ENCODE data around the gene CASR.

Gene CASR

DNA sequence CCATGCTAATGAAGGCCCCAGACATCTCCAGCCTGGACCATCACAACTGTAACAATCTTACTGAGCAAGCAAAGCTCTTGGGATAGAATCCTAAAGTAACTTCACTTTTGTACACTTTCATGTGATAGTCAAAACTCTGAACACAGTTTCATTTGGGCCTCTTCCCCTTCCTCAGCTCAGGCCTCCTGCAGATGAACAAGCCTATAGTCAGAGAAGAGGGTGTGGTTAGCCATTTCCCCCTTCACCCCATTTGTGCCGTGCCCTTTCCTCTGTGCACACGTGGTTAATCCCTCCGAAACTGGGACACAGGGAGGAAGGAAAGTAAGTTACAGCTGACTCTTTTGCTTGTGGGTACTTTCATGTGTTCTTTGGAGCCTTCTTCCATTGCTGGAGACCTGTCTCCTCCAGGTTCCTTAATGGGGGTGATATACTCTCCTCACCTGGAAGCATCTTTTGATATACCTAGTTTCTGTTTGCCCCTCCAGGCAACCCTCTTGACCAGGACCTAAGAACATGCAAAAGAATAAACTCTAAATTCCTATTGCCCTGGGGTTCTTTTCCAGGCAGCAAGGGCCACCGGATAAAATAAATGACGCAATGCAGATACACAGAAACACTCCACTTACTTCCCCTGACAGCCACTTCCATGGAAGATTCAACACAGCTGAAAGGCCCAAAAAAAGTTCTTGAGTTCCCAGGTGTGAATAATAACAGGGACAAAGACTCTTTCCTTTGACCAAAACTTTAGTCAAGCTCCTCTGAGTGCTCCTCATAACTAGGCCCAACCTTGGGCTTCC lies 112.0 kb downstream of the CASR start:
- intact Hi-C loops (cut with DNase I): no loop called here
- DNase-seq: peak in 4 of 42 donors; percentile 3 to 17 (median 6)

GRCh38 chr3:122298239-122298638 lies 114.8 kb downstream of the CASR start:
- intact Hi-C loops (cut with DNase I): no loop called here
- no peak for DNase-seq

DNA sequence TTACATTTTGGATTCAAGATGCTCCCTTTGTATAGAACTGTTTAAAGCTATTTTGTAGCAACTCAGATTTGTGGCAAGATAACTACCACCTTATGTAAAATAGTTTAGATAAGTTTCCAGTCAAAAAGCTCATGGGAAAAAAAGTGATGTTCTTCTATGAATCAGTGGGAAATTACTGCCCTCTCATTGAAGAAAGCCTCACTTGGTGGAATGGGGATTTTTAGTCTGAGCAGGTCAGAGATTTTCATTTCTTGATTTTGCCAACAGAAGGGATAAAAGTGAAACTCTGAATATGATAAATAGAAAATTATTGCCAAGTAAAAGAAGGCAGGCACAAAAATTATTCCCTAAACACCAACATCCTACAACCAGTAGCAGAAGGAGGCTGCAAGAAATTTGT lies 115.7 kb downstream of the CASR start:
- intact Hi-C loops (cut with DNase I): no loop called here
- DNase-seq: no peak

DNA sequence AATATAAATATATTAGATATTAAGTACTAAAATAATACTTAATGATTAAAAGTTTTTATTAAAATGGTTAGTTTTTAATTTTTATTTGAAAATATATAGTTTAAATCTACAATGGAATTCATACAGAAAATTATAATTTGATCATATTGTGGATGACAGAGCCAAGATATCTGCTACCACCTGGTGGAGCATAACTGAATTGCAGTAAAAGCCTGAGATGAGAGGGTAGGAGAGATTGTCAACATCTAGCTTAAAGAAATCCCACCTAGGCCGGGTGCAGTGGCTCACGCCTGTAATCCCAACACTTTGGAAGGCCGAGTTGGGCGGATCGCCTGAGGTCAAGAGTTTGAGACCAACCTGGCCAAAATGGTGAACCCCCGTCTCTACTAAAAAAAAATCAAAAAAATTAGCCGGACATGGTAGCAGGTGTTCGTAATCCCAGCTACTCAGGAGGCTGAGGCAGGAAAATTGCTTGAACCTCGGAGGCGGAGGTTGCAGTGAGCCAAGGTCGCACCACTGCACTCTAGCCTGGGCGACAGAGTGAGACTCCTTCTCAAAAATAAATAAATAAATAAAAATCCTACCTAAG lies 116.5 kb downstream of the CASR start:
- DNase-seq: no peak
- intact Hi-C loops (cut with DNase I): no loop called here

GRCh38 chr3:122301063-122301462 lies 117.6 kb downstream of the CASR start:
- intact Hi-C loops (cut with DNase I): no loop called here
- DNase-seq: no peak

DNA sequence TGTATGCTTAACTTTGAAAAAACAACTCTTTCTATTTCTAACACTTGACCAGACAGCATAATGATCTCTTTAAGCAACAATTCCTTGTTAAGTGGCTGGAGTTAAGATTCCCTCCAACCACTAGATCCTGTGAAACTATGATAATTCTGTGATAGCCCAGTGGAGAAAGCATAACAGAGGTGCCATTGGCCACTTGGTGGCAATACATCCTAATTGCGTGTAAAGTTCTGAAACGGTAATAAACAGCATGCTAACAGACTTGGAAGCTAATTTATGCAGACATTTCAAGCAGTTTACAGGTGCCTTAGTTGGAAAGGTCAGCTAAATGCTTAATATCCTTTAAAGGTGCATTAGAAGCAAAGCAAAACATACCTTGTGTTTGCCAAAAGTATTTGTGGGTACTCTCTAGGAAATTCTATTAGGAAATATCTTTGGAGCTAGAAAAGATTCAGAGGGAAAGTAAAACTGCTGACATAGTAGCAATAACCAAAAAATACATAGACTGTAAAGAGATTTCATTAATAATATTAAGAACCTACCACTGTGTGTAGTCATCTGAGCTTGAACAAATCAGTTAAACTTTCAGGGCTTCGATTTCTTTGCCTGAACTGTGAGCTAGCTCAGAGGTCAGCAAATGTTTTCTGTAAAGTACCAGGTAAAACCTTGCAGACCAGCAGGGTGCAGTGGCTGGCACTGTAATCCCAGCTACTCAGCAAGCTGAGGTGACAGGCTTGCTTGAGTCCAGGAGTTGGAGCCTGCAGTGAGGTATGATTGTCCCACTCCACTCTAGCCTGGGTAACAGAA lies 122.6 kb downstream of the CASR start:
- intact Hi-C loops (cut with DNase I): no loop called here
- no peak for DNase-seq

- DNase-seq: no peak
- intact Hi-C loops (cut with DNase I): no loop called here
These were observed 123.1 kb downstream of the CASR start for GRCh38 chr3:122306622-122306953.

- intact Hi-C loops (cut with DNase I): no loop called here
- no peak for DNase-seq
These were observed 123.7 kb downstream of the CASR start for GRCh38 chr3:122307094-122307687.

DNA sequence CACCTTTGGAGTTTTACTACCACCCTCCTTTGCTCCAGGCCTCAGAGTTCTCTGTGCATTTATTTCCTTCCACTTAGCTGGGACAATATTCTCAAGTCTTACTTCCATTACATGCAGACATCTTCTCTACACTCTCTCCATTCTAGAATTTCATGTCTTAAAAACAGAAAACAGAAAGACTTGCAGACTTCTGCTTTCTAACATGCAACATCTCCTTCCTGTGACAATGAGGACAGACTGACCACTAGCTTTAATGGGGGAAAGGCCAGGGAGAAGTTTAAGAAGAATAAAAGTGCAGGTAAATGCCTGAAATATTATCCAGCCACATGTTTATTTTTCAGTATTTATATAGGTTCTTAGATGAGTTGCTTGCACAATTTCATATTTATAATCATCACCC lies 124.5 kb downstream of the CASR start:
- DNase-seq: no peak
- intact Hi-C loops (cut with DNase I): no loop called here

- intact Hi-C loops (cut with DNase I): no loop called here
- DNase-seq: no peak
These were observed 126.9 kb downstream of the CASR start for GRCh38 chr3:122310361-122310760.

GRCh38 chr3:122312826-122313225 lies 129.4 kb downstream of the CASR start:
- intact Hi-C loops (cut with DNase I): no loop called here
- DNase-seq: no peak

DNA sequence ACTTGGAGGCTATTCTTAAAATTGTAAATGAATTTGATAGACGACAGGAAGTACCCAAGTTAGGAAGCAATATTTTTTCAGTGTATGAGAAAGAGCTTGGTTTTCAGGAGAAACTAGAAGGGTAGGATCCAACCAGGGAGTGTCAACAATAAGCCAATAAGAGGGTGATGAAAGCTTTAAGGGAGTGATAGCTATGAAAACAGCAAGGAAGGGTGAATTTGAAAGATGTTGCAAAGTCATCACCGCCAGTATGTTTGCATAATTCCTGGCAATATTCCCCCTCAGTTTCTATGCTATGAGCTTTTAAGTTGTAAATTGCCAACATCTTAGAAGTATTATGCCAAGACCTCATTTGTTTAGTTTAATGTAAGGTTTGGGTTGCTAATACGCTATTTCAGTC lies 129.8 kb downstream of the CASR start:
- intact Hi-C loops (cut with DNase I): no loop called here
- DNase-seq: no peak

GRCh38 chr3:122314228-122314876 lies 130.9 kb downstream of the CASR start:
- peak in 2 of 42 donors; percentile 6 to 13 for DNase-seq
- intact Hi-C loops (cut with DNase I): no loop called here

DNA sequence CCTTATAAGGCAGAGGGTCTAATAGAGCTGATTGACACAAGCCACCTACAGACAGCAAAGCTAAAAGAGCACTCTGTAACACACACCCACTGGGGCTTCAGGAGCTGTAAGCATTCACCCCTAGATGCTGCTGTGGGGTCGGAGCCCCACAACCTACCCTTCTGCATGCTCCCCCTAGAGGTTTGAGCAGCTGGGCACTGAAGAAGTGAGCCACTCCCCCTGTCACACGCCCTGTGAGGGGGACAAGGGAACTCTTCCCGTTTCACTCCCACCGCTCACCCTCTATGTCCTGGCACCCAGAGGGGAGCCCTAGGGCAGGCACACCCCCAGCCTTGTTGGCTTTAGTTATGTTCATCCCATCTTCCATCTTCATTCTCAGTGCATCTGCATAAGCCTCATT lies 132.2 kb downstream of the CASR start:
- intact Hi-C loops (cut with DNase I): no loop called here
- DNase-seq: no peak

DNA sequence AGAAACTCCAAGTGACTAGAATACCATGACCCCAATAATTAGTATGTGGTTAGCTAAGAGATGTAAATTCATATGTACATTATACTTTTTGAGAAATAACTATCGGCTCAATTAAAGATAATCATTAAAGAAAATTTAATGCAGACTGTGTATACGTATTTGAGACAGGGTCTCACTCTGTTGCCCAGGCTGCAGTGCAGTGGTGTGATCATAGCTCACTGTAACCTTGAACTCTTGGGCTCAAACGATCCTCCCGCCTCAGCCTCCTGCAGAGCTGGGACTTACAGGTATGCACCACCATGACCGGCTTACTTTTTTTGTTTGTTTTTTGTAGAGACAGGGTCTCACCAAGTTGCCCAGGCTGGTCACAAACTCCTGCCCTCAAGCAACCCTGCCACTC lies 132.9 kb downstream of the CASR start:
- intact Hi-C loops (cut with DNase I): no loop called here
- no peak for DNase-seq

- intact Hi-C loops (cut with DNase I): no loop called here
- DNase-seq: no peak
These were observed 135.2 kb downstream of the CASR start for GRCh38 chr3:122318620-122319019.

DNA sequence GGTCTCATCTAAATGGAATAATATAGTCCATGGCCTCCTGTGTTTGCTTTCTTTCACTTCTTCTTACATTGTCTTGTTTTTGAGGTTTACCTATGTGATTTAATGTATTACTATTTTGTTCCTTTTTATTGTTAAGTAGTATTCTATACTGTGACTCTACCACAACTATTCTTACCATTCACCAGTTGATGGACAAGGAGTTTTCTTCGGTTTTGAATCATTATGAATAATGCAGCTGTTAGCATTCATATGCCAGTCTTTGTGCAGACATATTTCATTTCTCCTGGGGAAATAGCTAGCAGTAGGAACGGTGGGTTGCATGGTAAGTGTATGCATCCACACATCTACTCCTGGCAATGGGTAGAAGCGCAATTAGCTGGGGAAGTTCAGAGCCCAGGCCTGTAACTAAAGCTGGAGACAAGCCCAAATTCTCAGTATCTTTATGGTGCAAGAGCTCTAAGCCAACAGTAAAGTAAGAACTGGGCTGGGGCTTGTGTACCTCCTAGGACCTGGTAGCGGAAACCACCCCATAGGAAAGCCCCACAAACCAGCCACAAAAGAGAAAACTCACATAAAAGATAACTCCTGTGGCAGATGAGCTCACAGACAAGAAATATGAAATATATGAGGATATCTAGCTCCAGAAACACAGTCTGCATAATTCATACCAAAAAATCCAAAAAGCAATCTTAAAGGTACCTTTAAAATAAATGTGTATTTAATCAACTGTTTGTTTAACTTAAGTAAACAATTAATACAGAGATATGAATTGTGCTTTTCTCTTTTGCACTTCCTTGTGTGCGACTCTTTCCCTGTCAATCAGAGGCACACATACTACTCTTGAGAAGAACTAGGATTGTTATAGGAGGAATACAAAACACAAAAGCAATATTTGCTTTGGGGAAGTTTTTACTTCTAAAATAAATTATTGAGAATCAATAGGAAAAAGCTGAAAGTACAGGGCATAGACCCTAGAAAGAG lies 138.9 kb downstream of the CASR start:
- intact Hi-C loops (cut with DNase I): no loop called here
- no peak for DNase-seq

DNA sequence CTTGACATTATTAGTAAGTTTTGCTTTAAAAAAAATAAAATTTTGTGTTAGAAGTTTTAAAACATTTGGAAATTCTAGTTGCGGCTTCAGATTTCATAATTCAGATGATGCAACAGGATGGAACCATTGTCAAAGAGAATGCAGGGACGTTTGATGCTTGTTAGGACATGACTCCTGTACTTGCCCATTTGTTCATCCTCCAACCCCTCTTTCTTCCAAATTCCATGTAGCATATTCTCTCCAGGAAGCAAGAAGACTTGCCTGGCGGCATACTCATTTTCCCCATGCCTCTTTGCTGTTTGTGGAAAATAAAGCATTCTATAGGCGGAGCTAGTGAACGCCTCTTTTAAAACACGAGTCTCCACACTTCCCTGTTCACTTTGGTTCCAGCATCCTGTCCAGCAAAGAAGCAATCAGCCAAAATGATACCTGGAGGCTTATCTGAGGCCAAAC lies 141.4 kb downstream of the CASR start, which contains the start of gene CSTA:
Gene CSTA (plus strand): TSS at position 378 of the 453 bp plus-strand sequence. CDS start 45 bp downstream, at position 423.
- intact Hi-C loops (cut with DNase I): no loop called here
- no peak for DNase-seq
